SK-N-SH (cell line): ENCODE data around the gene HPCAL1. TPM values are rescaled to one million over a fixed set of nuclear protein-coding genes. Genes with fewer than 3 reads are reported as not detected.
A peak's percentile ranks its signal among the peaks of the same experiment; 100 is the strongest.

ENCODE experiments used
- CTCF ChIA-PET: fragments of 300-600, 350-600 bp; formaldehyde crosslinking; extraction: SDS; loops from one replicate; lab custom pipeline; 2021; lab: Yijun Ruan, JAX
- POLR2A ChIA-PET: fragments of 350-600 bp; sonication (Branson Sonifier 250); formaldehyde crosslinking; extraction: SDS; loops from one replicate; lab custom pipeline; 2020; ENCODE audit warnings: antibody characterized with exemption, inconsistent platforms; lab: Yijun Ruan, JAX
- DNase-seq: peaks from one replicate; pipeline ENCODE4 v3.0.0; 2012
- H2AFZ ChIP-seq: fragments of 200-600 bp; sonication (generic); 2 replicates; pipeline ENCODE4 v1.8.1; 2016; ENCODE audit warnings: antibody characterized with exemption, mild to moderate bottlenecking, low read depth
- H3F3A ChIP-seq: fragments of 200-600 bp; sonication (generic); replicated peaks from 2 replicates; pipeline ENCODE3; 2016; ENCODE audit warnings: antibody characterized with exemption, mild to moderate bottlenecking; ENCODE audit not compliant: insufficient read depth
- H3K27ac ChIP-seq, 2 experiments: fragments of 200-500 bp in 1 of 2; fragments of 200-600 bp in 1 of 2; sonication (Bioruptor generic) in 1 of 2; sonication (generic), shearing (Covaris generic) in 1 of 2; 2 replicates each; pipeline versions ENCODE4 v1.5.1 to v1.6.1; 2014 to 2016; ENCODE audit warnings: low read depth in 2 of 2, inconsistent platforms in 1 of 2, low read length in 1 of 2, mild to moderate bottlenecking in 1 of 2, mixed read lengths in 1 of 2
- H3K27me3 ChIP-seq: fragments of 200-600 bp; sonication (generic), shearing (Covaris generic); 2 replicates; pipeline ENCODE4 v1.6.1; 2016; ENCODE audit warnings: mixed run types; ENCODE audit not compliant: insufficient read depth
- H3K36me3 ChIP-seq, 2 experiments: fragments of 200-500 bp in 1 of 2; fragments of 200-600 bp in 1 of 2; sonication (Bioruptor generic) in 1 of 2; sonication (generic) in 1 of 2; replicated peaks in 1 of 2; 2 replicates each; pipeline versions ENCODE3 to v1.5.1; 2014 to 2016; ENCODE audit warnings: low read length in 1 of 2, mild to moderate bottlenecking in 1 of 2; ENCODE audit not compliant: insufficient read depth in 2 of 2, control insufficient read depth in 1 of 2
- H3K4me1 ChIP-seq, 2 experiments: fragments of 200-500 bp in 1 of 2; fragments of 200-600 bp in 1 of 2; sonication (Bioruptor generic) in 1 of 2; sonication (generic), shearing (Covaris generic) in 1 of 2; 2 replicates each; pipeline versions ENCODE4 v1.5.1 to v1.6.1; 2014 to 2016; ENCODE audit warnings: low read depth in 1 of 2, low read length in 1 of 2, mixed run types in 1 of 2; ENCODE audit not compliant: insufficient read depth in 2 of 2, control insufficient read depth in 1 of 2
- H3K4me2 ChIP-seq: fragments of 200-600 bp; sonication (generic), shearing (Covaris generic); 2 replicates; pipeline ENCODE4 v1.6.1; 2017; ENCODE audit warnings: mixed run types
- H3K4me3 ChIP-seq, 2 experiments: fragments of 200-500 bp in 1 of 2; fragments of 200-600 bp in 1 of 2; sonication (Bioruptor generic) in 1 of 2; sonication (generic), shearing (Covaris generic) in 1 of 2; 2 replicates each; pipeline versions ENCODE4 v1.5.1 to v1.8.1; 2014 to 2016; ENCODE audit warnings: low read depth in 2 of 2, inconsistent platforms in 1 of 2, low read length in 1 of 2, mild to moderate bottlenecking in 1 of 2, mixed read lengths in 1 of 2, moderate library complexity in 1 of 2
- H3K79me2 ChIP-seq: fragments of 200-600 bp; sonication (generic); 2 replicates; pipeline ENCODE4 v1.8.1; 2017; ENCODE audit warnings: mild to moderate bottlenecking; ENCODE audit not compliant: insufficient read depth
- H3K9ac ChIP-seq: fragments of 200-600 bp; sonication (generic); 2 replicates; pipeline ENCODE4 v1.6.1; 2017; ENCODE audit warnings: mixed run types
- H3K9me2 ChIP-seq: fragments of 200-600 bp; sonication (generic); 2 replicates; pipeline ENCODE4 v1.6.1; 2017; ENCODE audit warnings: mixed run types
- H3K9me3 ChIP-seq: fragments of 200-600 bp; sonication (generic); 2 replicates; pipeline ENCODE4 v1.6.1; 2017; ENCODE audit warnings: mixed run types, mild to moderate bottlenecking, moderate library complexity
- H4K20me1 ChIP-seq: fragments of 200-600 bp; sonication (generic); 2 replicates; pipeline ENCODE4 v1.6.1; 2017; ENCODE audit warnings: mild to moderate bottlenecking, mixed run types; ENCODE audit not compliant: insufficient read depth
- GATA2 ChIP-seq: sonication (generic); formaldehyde crosslinking; IDR thresholded peaks from 2 replicates; pipeline ENCODE4 v1.5.0; 2020; ENCODE audit warnings: mild to moderate bottlenecking, missing genetic modification reagents
- POLR2AphosphoS5 ChIP-seq: IDR thresholded peaks from 2 replicates; pipeline ENCODE4 v1.6.1; 2012; ENCODE audit warnings: low read depth, low read length
- RXRA ChIP-seq: IDR thresholded peaks from 2 replicates; pipeline ENCODE4 v1.4.0; 2012; ENCODE audit warnings: low read depth, mild to moderate bottlenecking, borderline replicate concordance
- SMC3 ChIP-seq: IDR thresholded peaks from 2 replicates; pipeline ENCODE4 v1.6.1; 2012; ENCODE audit warnings: low read depth, low read length, improper control_type of control experiment
- TEAD4 ChIP-seq: IDR thresholded peaks from 2 replicates; pipeline ENCODE4 v1.4.0; 2012; ENCODE audit warnings: mild to moderate bottlenecking, borderline replicate concordance; ENCODE audit not compliant: insufficient read depth
- WGBS: methylation state at CpG from one replicate; pipeline ENCODE4 v1.1.6; 2017; ENCODE audit warnings: low lambda C conversion rate; 5-methylcytosine and 5-hydroxymethylcytosine counted together
- polyA plus RNA-seq, 3 experiments: library from polyadenylated mRNA; depleted of rRNA; stranded (reverse); fragments of >200 nt; gene quantifications; 2 replicates each; pipeline ENCODE4 v1.2.3, GENCODE V29; 2012
- TF ChIP-seq, protein P1 (sequence below): fragments of 150-350 bp; IDR thresholded peaks from 2 replicates; pipeline ENCODE4 v1.6.1; 2016; ENCODE audit warnings: mild to moderate bottlenecking, low read depth, low read length
- TF ChIP-seq, protein P2 (sequence below): fragments of 200-600 bp; sonication (generic); IDR thresholded peaks from 2 replicates; pipeline ENCODE4 v1.6.1; 2017; ENCODE audit warnings: antibody characterized with exemption, mild to moderate bottlenecking, moderate library complexity
- TF ChIP-seq, protein P3 (sequence below): IDR thresholded peaks from 2 replicates; pipeline ENCODE4 v1.4.0; 2012; ENCODE audit warnings: low read depth, borderline replicate concordance
- TF ChIP-seq, protein P4 (sequence below): IDR thresholded peaks from 2 replicates; pipeline ENCODE4 v1.6.1; 2012; ENCODE audit warnings: mild to moderate bottlenecking, low read depth, low read length, moderate library complexity

The HPCAL1 gene
- polyA plus RNA-seq, 1 of the 3 experiments (the other 2 are of a cell fraction), result 77.0 TPM

DNA sequence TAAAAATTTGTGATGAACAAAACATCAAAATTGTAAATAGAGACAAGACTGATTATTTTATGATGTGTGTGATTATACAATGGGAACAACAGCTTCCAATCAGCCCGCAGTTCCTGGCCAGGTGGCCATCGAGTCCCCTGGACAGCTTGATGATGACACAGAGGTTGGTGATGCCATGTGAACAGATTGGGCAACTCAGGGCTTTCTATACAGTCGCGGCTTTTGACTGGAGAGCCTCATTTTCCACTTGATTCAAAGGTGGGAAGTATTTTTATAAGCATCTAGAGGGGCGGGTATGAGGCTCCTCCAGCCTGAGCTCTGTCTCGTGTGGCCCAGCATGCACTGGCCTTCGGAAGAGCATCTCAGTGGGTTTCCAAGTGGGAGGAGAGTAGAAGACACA lies 14.9 kb upstream of the HPCAL1 start:
- H3K9me2 ChIP-seq, result no peaks in the 10 kb centered on the region
- no peak overlapping the region for H3K9ac ChIP-seq
- no peak overlapping the region for H3K4me2 ChIP-seq
- no peak overlapping the region for H2AFZ ChIP-seq
- peak overlapping the region in 1 of 2 experiments; percentile 96; a peak in 2 of 4 replicates for H3K27ac ChIP-seq
- DNase-seq, result no peak
- no peaks in the 10 kb centered on the region for H3K27me3 ChIP-seq
- 95% methylated on average over 7 of the region's 7 CpGs for whole genome bisulfite sequencing
- TF ChIP-seq RXRA (no peak), POLR2AphosphoS5 (no peak), SMC3 (no peak), TEAD4 (no peak)
- TF ChIP-seq, protein P1, sequence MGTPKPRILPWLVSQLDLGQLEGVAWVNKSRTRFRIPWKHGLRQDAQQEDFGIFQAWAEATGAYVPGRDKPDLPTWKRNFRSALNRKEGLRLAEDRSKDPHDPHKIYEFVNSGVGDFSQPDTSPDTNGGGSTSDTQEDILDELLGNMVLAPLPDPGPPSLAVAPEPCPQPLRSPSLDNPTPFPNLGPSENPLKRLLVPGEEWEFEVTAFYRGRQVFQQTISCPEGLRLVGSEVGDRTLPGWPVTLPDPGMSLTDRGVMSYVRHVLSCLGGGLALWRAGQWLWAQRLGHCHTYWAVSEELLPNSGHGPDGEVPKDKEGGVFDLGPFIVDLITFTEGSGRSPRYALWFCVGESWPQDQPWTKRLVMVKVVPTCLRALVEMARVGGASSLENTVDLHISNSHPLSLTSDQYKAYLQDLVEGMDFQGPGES, result no peak
- TF ChIP-seq, protein P2, sequence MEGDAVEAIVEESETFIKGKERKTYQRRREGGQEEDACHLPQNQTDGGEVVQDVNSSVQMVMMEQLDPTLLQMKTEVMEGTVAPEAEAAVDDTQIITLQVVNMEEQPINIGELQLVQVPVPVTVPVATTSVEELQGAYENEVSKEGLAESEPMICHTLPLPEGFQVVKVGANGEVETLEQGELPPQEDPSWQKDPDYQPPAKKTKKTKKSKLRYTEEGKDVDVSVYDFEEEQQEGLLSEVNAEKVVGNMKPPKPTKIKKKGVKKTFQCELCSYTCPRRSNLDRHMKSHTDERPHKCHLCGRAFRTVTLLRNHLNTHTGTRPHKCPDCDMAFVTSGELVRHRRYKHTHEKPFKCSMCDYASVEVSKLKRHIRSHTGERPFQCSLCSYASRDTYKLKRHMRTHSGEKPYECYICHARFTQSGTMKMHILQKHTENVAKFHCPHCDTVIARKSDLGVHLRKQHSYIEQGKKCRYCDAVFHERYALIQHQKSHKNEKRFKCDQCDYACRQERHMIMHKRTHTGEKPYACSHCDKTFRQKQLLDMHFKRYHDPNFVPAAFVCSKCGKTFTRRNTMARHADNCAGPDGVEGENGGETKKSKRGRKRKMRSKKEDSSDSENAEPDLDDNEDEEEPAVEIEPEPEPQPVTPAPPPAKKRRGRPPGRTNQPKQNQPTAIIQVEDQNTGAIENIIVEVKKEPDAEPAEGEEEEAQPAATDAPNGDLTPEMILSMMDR, result no peak
- H3K9me3 ChIP-seq, result no peaks in the 10 kb centered on the region
- H3K4me1 ChIP-seq, result peaks cover 40 to 52% of the 10 kb centered on the region in 2 experiments
- peaks cover 17% of the 10 kb centered on the region for H3F3A ChIP-seq
- ChIA-PET POLR2A (interaction anchor here (1.6 to 2.9 kb wide), 2 partner anchors 11 to 14 kb away, joined by 10 to 23 read pairs; partner anchors contain the start of gene HPCAL1), CTCF (interaction anchor here (0.7 to 4.5 kb wide), 10 partner anchors 8 to 163 kb away, joined by 3 to 56 read pairs (median 8); partner anchors contain the start of gene HPCAL1)
- H4K20me1 ChIP-seq, result no peaks in the 10 kb centered on the region
- no peak overlapping the region for H3K4me3 ChIP-seq
- H3K79me2 ChIP-seq, result no peaks in the 10 kb centered on the region
- H3K36me3 ChIP-seq, result no peaks in the 10 kb centered on the region

DNA sequence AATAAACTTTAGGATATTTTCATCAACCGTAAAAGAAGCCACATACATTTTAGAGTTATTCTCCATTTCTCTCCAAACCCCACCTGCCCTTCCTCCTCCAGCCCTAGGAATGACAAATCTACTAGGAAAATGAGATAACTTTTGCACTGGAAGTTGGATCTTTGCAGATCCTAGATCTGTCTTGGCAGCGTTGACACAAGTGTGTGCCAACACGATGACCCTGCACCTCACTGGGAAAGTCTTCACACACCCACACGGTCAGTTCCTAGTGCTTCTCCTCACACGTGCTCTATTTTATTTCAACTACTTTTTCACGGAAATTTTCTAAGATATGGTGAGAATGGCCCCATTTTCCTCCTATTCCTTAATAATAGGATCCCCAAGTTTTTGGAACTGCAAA lies 14.1 kb upstream of the HPCAL1 start:
- Histone ChIP-seq H3K4me1 (peaks cover 32 to 52% of the 10 kb centered on the region in 2 experiments), H3K36me3 (no peaks in the 10 kb centered on the region), H3K9me2 (no peaks in the 10 kb centered on the region), H3F3A (peaks cover 14% of the 10 kb centered on the region), H3K4me2 (no peak overlapping the region), H3K27ac (no peak overlapping the region), H3K9ac (no peak overlapping the region), H2AFZ (no peak overlapping the region), H4K20me1 (no peaks in the 10 kb centered on the region), H3K4me3 (no peak overlapping the region), H3K9me3 (no peaks in the 10 kb centered on the region), H3K27me3 (no peaks in the 10 kb centered on the region), H3K79me2 (no peaks in the 10 kb centered on the region)
- CTCF ChIA-PET, result interaction anchor here (1.0 to 2.5 kb wide), 2 partner anchors 9 to 121 kb away, joined by 3 to 9 read pairs; no protein-coding TSS in a partner anchor
- 95% methylated on average over 6 of the region's 6 CpGs for WGBS
- TF ChIP-seq, protein P2, result no peak
- no peak for TF ChIP-seq GATA2 (CRISPR knock-in tag)
- TF ChIP-seq, protein P3, sequence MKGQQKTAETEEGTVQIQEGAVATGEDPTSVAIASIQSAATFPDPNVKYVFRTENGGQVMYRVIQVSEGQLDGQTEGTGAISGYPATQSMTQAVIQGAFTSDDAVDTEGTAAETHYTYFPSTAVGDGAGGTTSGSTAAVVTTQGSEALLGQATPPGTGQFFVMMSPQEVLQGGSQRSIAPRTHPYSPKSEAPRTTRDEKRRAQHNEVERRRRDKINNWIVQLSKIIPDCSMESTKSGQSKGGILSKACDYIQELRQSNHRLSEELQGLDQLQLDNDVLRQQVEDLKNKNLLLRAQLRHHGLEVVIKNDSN, result no peak
- TF ChIP-seq, protein P4, sequence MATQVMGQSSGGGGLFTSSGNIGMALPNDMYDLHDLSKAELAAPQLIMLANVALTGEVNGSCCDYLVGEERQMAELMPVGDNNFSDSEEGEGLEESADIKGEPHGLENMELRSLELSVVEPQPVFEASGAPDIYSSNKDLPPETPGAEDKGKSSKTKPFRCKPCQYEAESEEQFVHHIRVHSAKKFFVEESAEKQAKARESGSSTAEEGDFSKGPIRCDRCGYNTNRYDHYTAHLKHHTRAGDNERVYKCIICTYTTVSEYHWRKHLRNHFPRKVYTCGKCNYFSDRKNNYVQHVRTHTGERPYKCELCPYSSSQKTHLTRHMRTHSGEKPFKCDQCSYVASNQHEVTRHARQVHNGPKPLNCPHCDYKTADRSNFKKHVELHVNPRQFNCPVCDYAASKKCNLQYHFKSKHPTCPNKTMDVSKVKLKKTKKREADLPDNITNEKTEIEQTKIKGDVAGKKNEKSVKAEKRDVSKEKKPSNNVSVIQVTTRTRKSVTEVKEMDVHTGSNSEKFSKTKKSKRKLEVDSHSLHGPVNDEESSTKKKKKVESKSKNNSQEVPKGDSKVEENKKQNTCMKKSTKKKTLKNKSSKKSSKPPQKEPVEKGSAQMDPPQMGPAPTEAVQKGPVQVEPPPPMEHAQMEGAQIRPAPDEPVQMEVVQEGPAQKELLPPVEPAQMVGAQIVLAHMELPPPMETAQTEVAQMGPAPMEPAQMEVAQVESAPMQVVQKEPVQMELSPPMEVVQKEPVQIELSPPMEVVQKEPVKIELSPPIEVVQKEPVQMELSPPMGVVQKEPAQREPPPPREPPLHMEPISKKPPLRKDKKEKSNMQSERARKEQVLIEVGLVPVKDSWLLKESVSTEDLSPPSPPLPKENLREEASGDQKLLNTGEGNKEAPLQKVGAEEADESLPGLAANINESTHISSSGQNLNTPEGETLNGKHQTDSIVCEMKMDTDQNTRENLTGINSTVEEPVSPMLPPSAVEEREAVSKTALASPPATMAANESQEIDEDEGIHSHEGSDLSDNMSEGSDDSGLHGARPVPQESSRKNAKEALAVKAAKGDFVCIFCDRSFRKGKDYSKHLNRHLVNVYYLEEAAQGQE, result no peak
- POLR2A ChIA-PET, result no interaction called here
- DNase-seq, result no peak
